Suprapubic skin (tissue), 4 donors: Measurements from ENCODE around the gene SAG.

Source experiments
- EP300 ChIP-seq: sonication (generic); formaldehyde crosslinking; IDR thresholded peaks from one replicate; pipeline ENCODE4 v1.6.1; 2017; ENCODE audit warnings: antibody characterized with exemption
- POLR2A ChIP-seq, 2 donors: fragments of 450-650 bp; IDR thresholded peaks; one replicate each; pipeline ENCODE4 v1.6.1; 2017; ENCODE audit warnings: antibody characterized with exemption in 2 of 2, mild to moderate bottlenecking in 2 of 2, moderate library complexity in 2 of 2
- POLR2AphosphoS5 ChIP-seq, 3 donors: sonication (generic); formaldehyde crosslinking; IDR thresholded peaks; one replicate each; pipeline ENCODE4 v1.6.1; 2017; ENCODE audit warnings: antibody characterized with exemption in 3 of 3
- TF ChIP-seq, protein P1 (sequence below), 2 donors: fragments of 200-600 bp in 1 of 2; fragments of 450-650 bp in 1 of 2; sonication (generic) in 1 of 2; IDR thresholded peaks; one replicate each; pipeline ENCODE4 v1.5.1; 2016 to 2019; ENCODE audit warnings: antibody characterized with exemption in 2 of 2, mild to moderate bottlenecking in 1 of 2, moderate library complexity in 1 of 2

DNA sequence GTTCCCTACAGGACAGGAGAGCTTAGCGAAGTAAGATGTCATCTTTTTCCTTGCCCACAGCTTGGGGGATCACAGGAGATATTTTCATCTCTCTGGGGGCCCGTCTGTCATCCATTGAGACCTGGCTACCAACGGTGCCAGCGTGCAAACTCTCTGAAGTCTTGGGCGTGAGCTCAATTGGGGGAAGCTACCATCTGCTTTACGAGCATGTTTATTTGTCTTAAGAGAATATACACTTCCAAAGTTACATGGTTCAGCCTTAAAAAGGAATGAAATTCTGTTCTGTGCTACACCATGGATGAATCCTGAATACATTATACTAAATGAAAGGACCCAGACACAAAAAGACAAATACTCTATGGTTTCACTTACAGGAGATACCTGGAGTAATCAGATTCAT is 13.6 kb downstream of the SAG start:
- no peak for TF ChIP-seq POLR2AphosphoS5 (IDR thresholded peaks at IDR 0.05)
- no peak for TF ChIP-seq EP300
- TF ChIP-seq, protein P1, sequence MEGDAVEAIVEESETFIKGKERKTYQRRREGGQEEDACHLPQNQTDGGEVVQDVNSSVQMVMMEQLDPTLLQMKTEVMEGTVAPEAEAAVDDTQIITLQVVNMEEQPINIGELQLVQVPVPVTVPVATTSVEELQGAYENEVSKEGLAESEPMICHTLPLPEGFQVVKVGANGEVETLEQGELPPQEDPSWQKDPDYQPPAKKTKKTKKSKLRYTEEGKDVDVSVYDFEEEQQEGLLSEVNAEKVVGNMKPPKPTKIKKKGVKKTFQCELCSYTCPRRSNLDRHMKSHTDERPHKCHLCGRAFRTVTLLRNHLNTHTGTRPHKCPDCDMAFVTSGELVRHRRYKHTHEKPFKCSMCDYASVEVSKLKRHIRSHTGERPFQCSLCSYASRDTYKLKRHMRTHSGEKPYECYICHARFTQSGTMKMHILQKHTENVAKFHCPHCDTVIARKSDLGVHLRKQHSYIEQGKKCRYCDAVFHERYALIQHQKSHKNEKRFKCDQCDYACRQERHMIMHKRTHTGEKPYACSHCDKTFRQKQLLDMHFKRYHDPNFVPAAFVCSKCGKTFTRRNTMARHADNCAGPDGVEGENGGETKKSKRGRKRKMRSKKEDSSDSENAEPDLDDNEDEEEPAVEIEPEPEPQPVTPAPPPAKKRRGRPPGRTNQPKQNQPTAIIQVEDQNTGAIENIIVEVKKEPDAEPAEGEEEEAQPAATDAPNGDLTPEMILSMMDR (IDR thresholded peaks at IDR 0.05) = no peak
- TF ChIP-seq POLR2A (IDR thresholded peaks at IDR 0.05) = no peak
